Measurements from ENCODE around the gene RAB30.

GRCh38 chr11:83120327-83120726, 48.6 kb upstream of the RAB30 start:
- TF ChIP-seq CTCF (IDR thresholded peaks at IDR 0.05) (no peak), POLR2A (IDR thresholded peaks at IDR 0.05) (no peak)
